ENCODE measurements around the gene CD247. TPM values are rescaled to one million over a fixed set of nuclear protein-coding genes. Genes with fewer than 3 reads are reported as not detected.

CD247 gene
- total and polyA plus RNA-seq, 2 of the 13 experiments (the other 11 are each of a cell fraction or from before 2014, with no cell fraction given): 0.20 TPM; not detected in 1

- no peak overlapping the region for H3K4me2 ChIP-seq (ENCODE audit: low read depth, low read length)
- in situ Hi-C loops (cut with HindIII; ENCODE audit: extremely low pct_ligation_motif_present, low pct_unique_long_range_greater_than_20kb): no loop called here
- 71% methylated on average over 6 of the region's 6 CpGs for WGBS (ENCODE audit: low lambda C conversion rate)
- peaks cover 0 to 22% of the 10 kb centered on the region in 2 experiments; a peak in 2 of 5 replicates for H3K27me3 ChIP-seq (ENCODE audit: control insufficient read depth in 1 of 2, insufficient read depth in 2 of 2, low read length in 2 of 2)
- ChIA-PET POLR2A (no interaction called here), CTCF (ENCODE audit: low intra/inter-chr PET ratio, low total read pairs) (no interaction called here)
- no peaks in the 10 kb centered on the region for H3K36me3 ChIP-seq (replicated peaks in 1 of 2; ENCODE audit: control insufficient read depth in 1 of 2, insufficient read depth in 2 of 2, low read length in 2 of 2)
- no peak for DNase-seq (ENCODE audit: low spot score)
- no peak overlapping the region for H2AFZ ChIP-seq (ENCODE audit: low read length)
- no peak overlapping the region for H3K4me3 ChIP-seq (replicated peaks in 1 of 3; ENCODE audit: insufficient read depth in 1 of 3, low read depth in 2 of 3, low read length in 3 of 3)
- H3K27ac ChIP-seq (ENCODE audit: extremely low read length, insufficient read depth, low read length): no peak overlapping the region
- no peak overlapping the region for H3K9ac ChIP-seq (ENCODE audit: insufficient read depth, low read depth, low read length)
- no TSS peak for BruUV-seq (replicated peaks)
- intact Hi-C loops (cut with micrococcal nuclease; ENCODE audit: unreplicated experiment): no loop called here
- ATAC-seq: no peak
- FAIRE-seq: no peak
- no peaks in the 10 kb centered on the region for H3K79me2 ChIP-seq (ENCODE audit: insufficient read depth, low read length)
- H3K4me1 ChIP-seq (ENCODE audit: insufficient read depth, low read length): peaks cover 7% of the 10 kb centered on the region; the same call in 1 of the 2 replicates
- no peaks in the 10 kb centered on the region for H3K9me3 ChIP-seq (ENCODE audit: low read length)
- H4K20me1 ChIP-seq (ENCODE audit: insufficient read depth, low read length): no peaks in the 10 kb centered on the region
- TF ChIP-seq ZMYM2 (CRISPR knock-in tag; IDR thresholded peaks at IDR 0.05) (no peak), ZFP36L1 (CRISPR knock-in tag; IDR thresholded peaks at IDR 0.05) (no peak), CBX5 (CRISPR knock-in tag; IDR thresholded peaks at IDR 0.05; ENCODE audit: borderline replicate concordance) (no peak), REL (CRISPR knock-in tag; conservative IDR thresholded peaks at IDR 0.05) (no peak), KDM5A (IDR thresholded peaks at IDR 0.05; ENCODE audit: borderline replicate concordance, low read length) (no peak), ZBTB42 (CRISPR knock-in tag; IDR thresholded peaks at IDR 0.05) (no peak), ZNF235 (CRISPR knock-in tag; IDR thresholded peaks at IDR 0.05; ENCODE audit: borderline replicate concordance) (no peak), ZNF652 (CRISPR knock-in tag; IDR thresholded peaks at IDR 0.05; ENCODE audit: borderline replicate concordance, low read depth) (no peak), TAF1 (CRISPR knock-in tag; IDR thresholded peaks at IDR 0.05) (no peak), NFATC3 (CRISPR knock-in tag; IDR thresholded peaks at IDR 0.05) (no peak), MXI1 (IDR thresholded peaks at IDR 0.05; ENCODE audit: borderline replicate concordance, low read depth, low read length) (no peak), PLRG1 (conservative IDR thresholded peaks at IDR 0.05) (no peak), ATRX (CRISPR knock-in tag; IDR thresholded peaks at IDR 0.05; ENCODE audit: borderline replicate concordance) (no peak), ZNF619 (CRISPR knock-in tag; IDR thresholded peaks at IDR 0.05) (no peak), GLI4 (CRISPR knock-in tag; IDR thresholded peaks at IDR 0.05; ENCODE audit: borderline replicate concordance) (no peak), ZNF597 (CRISPR knock-in tag; IDR thresholded peaks at IDR 0.05) (no peak), YEATS4 (CRISPR knock-in tag; IDR thresholded peaks at IDR 0.05; ENCODE audit: borderline replicate concordance) (no peak)
- TF ChIP-seq, protein P1, sequence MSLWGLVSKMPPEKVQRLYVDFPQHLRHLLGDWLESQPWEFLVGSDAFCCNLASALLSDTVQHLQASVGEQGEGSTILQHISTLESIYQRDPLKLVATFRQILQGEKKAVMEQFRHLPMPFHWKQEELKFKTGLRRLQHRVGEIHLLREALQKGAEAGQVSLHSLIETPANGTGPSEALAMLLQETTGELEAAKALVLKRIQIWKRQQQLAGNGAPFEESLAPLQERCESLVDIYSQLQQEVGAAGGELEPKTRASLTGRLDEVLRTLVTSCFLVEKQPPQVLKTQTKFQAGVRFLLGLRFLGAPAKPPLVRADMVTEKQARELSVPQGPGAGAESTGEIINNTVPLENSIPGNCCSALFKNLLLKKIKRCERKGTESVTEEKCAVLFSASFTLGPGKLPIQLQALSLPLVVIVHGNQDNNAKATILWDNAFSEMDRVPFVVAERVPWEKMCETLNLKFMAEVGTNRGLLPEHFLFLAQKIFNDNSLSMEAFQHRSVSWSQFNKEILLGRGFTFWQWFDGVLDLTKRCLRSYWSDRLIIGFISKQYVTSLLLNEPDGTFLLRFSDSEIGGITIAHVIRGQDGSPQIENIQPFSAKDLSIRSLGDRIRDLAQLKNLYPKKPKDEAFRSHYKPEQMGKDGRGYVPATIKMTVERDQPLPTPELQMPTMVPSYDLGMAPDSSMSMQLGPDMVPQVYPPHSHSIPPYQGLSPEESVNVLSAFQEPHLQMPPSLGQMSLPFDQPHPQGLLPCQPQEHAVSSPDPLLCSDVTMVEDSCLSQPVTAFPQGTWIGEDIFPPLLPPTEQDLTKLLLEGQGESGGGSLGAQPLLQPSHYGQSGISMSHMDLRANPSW (CRISPR knock-in tag; IDR thresholded peaks at IDR 0.05; ENCODE audit: borderline replicate concordance): no peak
- TF ChIP-seq, protein P2, sequence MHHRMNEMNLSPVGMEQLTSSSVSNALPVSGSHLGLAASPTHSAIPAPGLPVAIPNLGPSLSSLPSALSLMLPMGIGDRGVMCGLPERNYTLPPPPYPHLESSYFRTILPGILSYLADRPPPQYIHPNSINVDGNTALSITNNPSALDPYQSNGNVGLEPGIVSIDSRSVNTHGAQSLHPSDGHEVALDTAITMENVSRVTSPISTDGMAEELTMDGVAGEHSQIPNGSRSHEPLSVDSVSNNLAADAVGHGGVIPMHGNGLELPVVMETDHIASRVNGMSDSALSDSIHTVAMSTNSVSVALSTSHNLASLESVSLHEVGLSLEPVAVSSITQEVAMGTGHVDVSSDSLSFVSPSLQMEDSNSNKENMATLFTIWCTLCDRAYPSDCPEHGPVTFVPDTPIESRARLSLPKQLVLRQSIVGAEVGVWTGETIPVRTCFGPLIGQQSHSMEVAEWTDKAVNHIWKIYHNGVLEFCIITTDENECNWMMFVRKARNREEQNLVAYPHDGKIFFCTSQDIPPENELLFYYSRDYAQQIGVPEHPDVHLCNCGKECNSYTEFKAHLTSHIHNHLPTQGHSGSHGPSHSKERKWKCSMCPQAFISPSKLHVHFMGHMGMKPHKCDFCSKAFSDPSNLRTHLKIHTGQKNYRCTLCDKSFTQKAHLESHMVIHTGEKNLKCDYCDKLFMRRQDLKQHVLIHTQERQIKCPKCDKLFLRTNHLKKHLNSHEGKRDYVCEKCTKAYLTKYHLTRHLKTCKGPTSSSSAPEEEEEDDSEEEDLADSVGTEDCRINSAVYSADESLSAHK (CRISPR knock-in tag; IDR thresholded peaks at IDR 0.05; ENCODE audit: borderline replicate concordance): no peak
Measured at GRCh38 chr1:167463875-167464575, 54.3 kb downstream of the CD247 start.
